HepG2 (cell line): ENCODE data around the gene ZNF324B. TPM values are rescaled to one million over a fixed set of nuclear protein-coding genes. Genes with fewer than 3 reads are reported as not detected.

Experiments used
- FOXJ3 ChIP-seq: sonication (generic); formaldehyde crosslinking; IDR thresholded peaks from 2 replicates; pipeline ENCODE4 v1.4.0; 2020; ENCODE audit warnings: missing genetic modification reagents, mild to moderate bottlenecking, borderline replicate concordance
- GZF1 ChIP-seq: sonication (generic); formaldehyde crosslinking; IDR thresholded peaks from 2 replicates; pipeline ENCODE4 v1.5.1; 2020; ENCODE audit warnings: mild to moderate bottlenecking, missing genetic modification reagents
- HES4 ChIP-seq: sonication (generic); formaldehyde crosslinking; IDR thresholded peaks from 2 replicates; pipeline ENCODE4 v1.9.0; 2021; ENCODE audit warnings: mild to moderate bottlenecking, missing genetic modification reagents, borderline replicate concordance
- HOMEZ ChIP-seq: IDR thresholded peaks from 2 replicates; pipeline ENCODE4 v1.6.1; 2016; ENCODE audit warnings: low read depth
- KDM4B ChIP-seq: sonication (generic); formaldehyde crosslinking; IDR thresholded peaks from 2 replicates; pipeline ENCODE4 v1.4.0; 2020; ENCODE audit warnings: missing genetic modification reagents
- RFXANK ChIP-seq: IDR thresholded peaks from 2 replicates; pipeline ENCODE4 v1.6.1; 2016
- SKIL ChIP-seq: sonication (generic); formaldehyde crosslinking; IDR thresholded peaks from 2 replicates; pipeline ENCODE4 v1.8.0; 2022; ENCODE audit warnings: missing genetic modification reagents, mild to moderate bottlenecking, moderate library complexity, borderline replicate concordance
- TCF12 ChIP-seq, 2 experiments: fragments of 450-650 bp in 1 of 2; sonication (generic) in 1 of 2; formaldehyde crosslinking in 1 of 2; IDR thresholded peaks; 2 replicates each; pipeline versions ENCODE4 v1.6.1 to v1.8.0; 2017 to 2022; ENCODE audit warnings: antibody characterized with exemption in 1 of 2, mild to moderate bottlenecking in 1 of 2, missing genetic modification reagents in 1 of 2, moderate library complexity in 1 of 2
- TFDP2 ChIP-seq: sonication (generic); formaldehyde crosslinking; IDR thresholded peaks from 2 replicates; pipeline ENCODE4 v1.4.0; 2020; ENCODE audit warnings: missing genetic modification reagents
- ZBTB37 ChIP-seq: sonication (generic); formaldehyde crosslinking; IDR thresholded peaks from 2 replicates; pipeline ENCODE4 v1.4.0; 2020; ENCODE audit warnings: mild to moderate bottlenecking, missing genetic modification reagents
- ZNF20 ChIP-seq: sonication (generic); formaldehyde crosslinking; IDR thresholded peaks from 2 replicates; pipeline ENCODE4 v1.4.0; 2020; ENCODE audit warnings: mild to moderate bottlenecking, moderate library complexity, missing genetic modification reagents
- ZNF775 ChIP-seq: sonication (generic); formaldehyde crosslinking; IDR thresholded peaks from 2 replicates; pipeline ENCODE4 v1.4.0; 2020; ENCODE audit warnings: missing genetic modification reagents, mild to moderate bottlenecking, moderate library complexity, borderline replicate concordance
- polyA plus RNA-seq, 8 experiments: library from polyadenylated mRNA; depleted of rRNA in 3 of 8; stranded (reverse) in 7 of 8; unstranded in 1 of 8; fragments of >200 nt; fragmentation: Illumina TruSeq in 4 of 8; extraction: Trizol in 4 of 8; gene quantifications; 2 replicates each; pipeline versions ENCODE4 v1.2.1 to v1.2.3, GENCODE V29; 2011 to 2016; ENCODE audit warnings: low read depth in 4 of 8, missing spikeins in 1 of 8, mixed read lengths in 1 of 8; ENCODE audit not compliant: insufficient read depth in 1 of 8
- total RNA-seq, 5 experiments: library from RNA; depleted of rRNA; stranded (reverse); fragments of >200 nt; fragmentation: Illumina TruSeq; extraction: Trizol; gene quantifications; 2 replicates each; pipeline ENCODE4 v1.2.3, GENCODE V29; 2016; ENCODE audit warnings: low read depth in 1 of 5

Gene ZNF324B
- total and polyA plus RNA-seq, 2 of the 13 experiments (the other 11 are each of a cell fraction or from before 2014, with no cell fraction given) = 0.53 to 3.0 TPM

GRCh38 chr19:58451358-58452101 lies at the start of gene ZNF324B (continued):
- TF ChIP-seq ZBTB37 = no peak
- no peak for TF ChIP-seq KDM4B (CRISPR knock-in tag)
- no peak for TF ChIP-seq ZNF775 (CRISPR knock-in tag)
- TF ChIP-seq HES4 (CRISPR knock-in tag) = peak; percentile 49; the same call in 1 of the 2 replicates
- TF ChIP-seq RFXANK = no peak
- no peak for TF ChIP-seq TCF12 (IDR thresholded peaks at IDR 0.05)
- no peak for TF ChIP-seq TCF12 (CRISPR knock-in tag; IDR thresholded peaks at IDR 0.05)
- no peak for TF ChIP-seq FOXJ3 (CRISPR knock-in tag)
- no peak; the same call in 1 of the 2 replicates for TF ChIP-seq GZF1 (CRISPR knock-in tag)
- TF ChIP-seq HOMEZ (CRISPR knock-in tag) = peak; percentile 6; the same call in 1 of the 2 replicates
- no peak for TF ChIP-seq SKIL (CRISPR knock-in tag)
- TF ChIP-seq ZNF20 = no peak
- peak; percentile 46; the same call in 1 of the 2 replicates for TF ChIP-seq TFDP2 (CRISPR knock-in tag)
